A673 (cell line): ENCODE data around the gene HSP90AB1. TPM values are rescaled to one million over a fixed set of nuclear protein-coding genes. Genes with fewer than 3 reads are reported as not detected.

ENCODE experiments used
- BruUV-seq: library from RNA; stranded (reverse); fragments of 400-500 nt; replicated peaks from 2 replicates; lab custom pipeline; 2021; lab: Mats Ljungman, UMichigan
- CTCF ChIA-PET: fragments of 300-600 bp; sonication (Branson Sonifier 250); formaldehyde crosslinking; loops from one replicate; lab custom pipeline; 2022; ENCODE audit warnings: antibody characterized with exemption; lab: Charles Lee
- POLR2A ChIA-PET: fragments of 300-600 bp; sonication (Branson Sonifier 250); formaldehyde crosslinking; loops from one replicate; lab custom pipeline; 2022; ENCODE audit warnings: antibody characterized with exemption; ENCODE audit not compliant: low non-redundant PET; lab: Charles Lee
- DNase-seq: peaks from one replicate; pipeline ENCODE4 v3.0.0-alpha.2; 2015; ENCODE audit warnings: low spot score
- H3K27ac ChIP-seq: fragments of 200-600 bp; sonication (generic); 2 replicates; pipeline ENCODE4 v1.5.1; 2016; ENCODE audit warnings: mixed run types, low read depth, mild to moderate bottlenecking, mixed read lengths, antibody characterized with exemption, low read length; ENCODE audit not compliant: poor library complexity, severe bottlenecking
- H3K27me3 ChIP-seq: fragments of 200-600 bp; sonication (generic); replicated peaks from 2 replicates; pipeline ENCODE4 v1.6.1; 2017; ENCODE audit warnings: mixed run types, low read depth, mild to moderate bottlenecking, mixed read lengths, antibody characterized with exemption, low read length; ENCODE audit not compliant: insufficient read depth, poor library complexity
- H3K36me3 ChIP-seq: fragments of 200-600 bp; sonication (generic); 2 replicates; pipeline ENCODE4 v1.6.1; 2016; ENCODE audit warnings: mixed run types, mild to moderate bottlenecking, mixed read lengths, antibody characterized with exemption, low read length; ENCODE audit not compliant: insufficient read depth, poor library complexity, severe bottlenecking
- H3K4me1 ChIP-seq: fragments of 200-600 bp; sonication (generic); 2 replicates; pipeline ENCODE4 v1.6.1; 2017; ENCODE audit warnings: mixed run types, mild to moderate bottlenecking, mixed read lengths, antibody characterized with exemption, low read length; ENCODE audit not compliant: insufficient read depth, poor library complexity, severe bottlenecking
- H3K4me3 ChIP-seq: fragments of 200-600 bp; sonication (generic); 2 replicates; pipeline ENCODE4 v1.5.1; 2016; ENCODE audit warnings: low read depth, mixed run types, mild to moderate bottlenecking, mixed read lengths, low read length; ENCODE audit not compliant: poor library complexity, severe bottlenecking
- H3K9me3 ChIP-seq: fragments of 200-600 bp; sonication (generic); 2 replicates; pipeline ENCODE4 v1.6.1; 2016; ENCODE audit warnings: mixed run types, low read depth, mild to moderate bottlenecking, mixed read lengths, antibody characterized with exemption, low read length; ENCODE audit not compliant: poor library complexity, severe bottlenecking
- CTCF ChIP-seq: fragments of 300-800, 200-600 bp; sonication (generic); conservative IDR thresholded peaks from 2 replicates; pipeline ENCODE4 v1.5.1; 2017; ENCODE audit warnings: low read depth, mild to moderate bottlenecking, antibody characterized with exemption, low read length, moderate library complexity, mixed read lengths
- EZH2 ChIP-seq: fragments of 200-600 bp; sonication (generic); IDR thresholded peaks from 2 replicates; pipeline ENCODE4 v1.6.1; 2017; ENCODE audit warnings: borderline replicate concordance, low read depth, mild to moderate bottlenecking, mixed read lengths, antibody characterized with exemption, low read length; ENCODE audit not compliant: poor library complexity, severe bottlenecking
- intact Hi-C: fragments of 100-400 bp; cut with micrococcal nuclease; formaldehyde crosslinking; loops from one replicate; pipeline ENCODE4 v1.10.0; 2022; ENCODE audit not compliant: unreplicated experiment
- total RNA-seq: library from RNA; stranded (reverse); gene quantifications from 2 replicates; pipeline ENCODE4 v1.2.3, GENCODE V29; 2021

The HSP90AB1 gene
- total RNA-seq, 1 experiment from 2014 or later, result 1,581 TPM

- H3K4me1 ChIP-seq, result peaks cover 5% of the 10 kb centered on the region
These were observed 26.7 kb downstream of the HSP90AB1 start for GRCh38 chr6:44273617-44274016.

GRCh38 chr6:44275271-44275748 is 28.4 kb downstream of the HSP90AB1 start:
- intact Hi-C loops, result no loop called here
- CTCF ChIA-PET, result no interaction called here
- no TSS peak for BruUV-seq
- POLR2A ChIA-PET, result no interaction called here
- TF ChIP-seq CTCF (no peak), EZH2 (no peak)
- DNase-seq, result no peak
- no peak overlapping the region for H3K4me3 ChIP-seq
- H3K9me3 ChIP-seq, result no peaks in the 10 kb centered on the region
- peaks cover 6% of the 10 kb centered on the region for H3K4me1 ChIP-seq
- no peaks in the 10 kb centered on the region for H3K36me3 ChIP-seq
- no peak overlapping the region for H3K27ac ChIP-seq
- H3K27me3 ChIP-seq, result no peaks in the 10 kb centered on the region

More at GRCh38 chr6:44273617-44274016, 26.7 kb downstream of the HSP90AB1 start:
- no peak overlapping the region for H3K27ac ChIP-seq
- TF ChIP-seq EZH2 (no peak), CTCF (no peak)
- no peaks in the 10 kb centered on the region for H3K36me3 ChIP-seq
- no peak for DNase-seq
- BruUV-seq, result no TSS peak
- POLR2A ChIA-PET, result interaction anchor here (0.6 kb wide), 1 partner anchor 22 kb away, joined by 4 read pairs; no protein-coding TSS in a partner anchor
- CTCF ChIA-PET, result no interaction called here
- no peaks in the 10 kb centered on the region for H3K27me3 ChIP-seq
- no peaks in the 10 kb centered on the region for H3K9me3 ChIP-seq
- intact Hi-C loops, result no loop called here
- no peak overlapping the region for H3K4me3 ChIP-seq

- no peak for DNase-seq
These were observed 29.1 kb downstream of the HSP90AB1 start for GRCh38 chr6:44275749-44276648.

More at GRCh38 chr6:44275749-44276648, 29.1 kb downstream of the HSP90AB1 start:
- CTCF ChIA-PET, result no interaction called here
- TF ChIP-seq EZH2, result no peak
- TF ChIP-seq CTCF, result no peak
- H3K36me3 ChIP-seq, result no peaks in the 10 kb centered on the region
- no peaks in the 10 kb centered on the region for H3K27me3 ChIP-seq
- intact Hi-C loops, result no loop called here
- H3K27ac ChIP-seq, result no peak overlapping the region
- POLR2A ChIA-PET, result no interaction called here
- H3K4me1 ChIP-seq, result peaks cover 6% of the 10 kb centered on the region
- H3K9me3 ChIP-seq, result no peaks in the 10 kb centered on the region
- no peak overlapping the region for H3K4me3 ChIP-seq
- BruUV-seq, result no TSS peak
